ENCODE measurements around the gene MESP2. TPM values are rescaled to one million over a fixed set of nuclear protein-coding genes. Genes with fewer than 3 reads are reported as not detected.

Gene MESP2
- total RNA-seq, 1 donor from 2014 or later = 0.26 TPM

- no peak for TF ChIP-seq CTCF (IDR thresholded peaks at IDR 0.05; ENCODE audit: insufficient read depth, low read length, severe bottlenecking)
- no peak for DNase-seq (ENCODE audit: low read depth)
- Histone ChIP-seq H3K4me3 (ENCODE audit: low read depth, low read length) (no peak overlapping the region), H3K36me3 (ENCODE audit: control insufficient read depth, insufficient read depth, low read length) (no peaks in the 10 kb centered on the region), H3K27me3 (ENCODE audit: control insufficient read depth, insufficient read depth, low read length) (no peaks in the 10 kb centered on the region)
- no peak for FAIRE-seq
Observed at GRCh38 chr15:89822611-89822950, 46.4 kb downstream of the MESP2 start.

- Histone ChIP-seq H3K4me3 (ENCODE audit: low read depth, low read length) (no peak overlapping the region), H3K36me3 (ENCODE audit: control insufficient read depth, insufficient read depth, low read length) (no peaks in the 10 kb centered on the region), H3K27me3 (ENCODE audit: control insufficient read depth, insufficient read depth, low read length) (no peaks in the 10 kb centered on the region)
- FAIRE-seq (no peak), DNase-seq (ENCODE audit: low read depth) (peak; percentile 37)
- no peak for TF ChIP-seq CTCF (IDR thresholded peaks at IDR 0.05; ENCODE audit: insufficient read depth, low read length, severe bottlenecking)
Observed at GRCh38 chr15:89822951-89823711, 47.0 kb downstream of the MESP2 start.

GRCh38 chr15:89823836-89824606 lies 47.9 kb downstream of the MESP2 start:
- DNase-seq (ENCODE audit: low read depth) (no peak), FAIRE-seq (no peak)
- Histone ChIP-seq H3K27me3 (ENCODE audit: control insufficient read depth, insufficient read depth, low read length) (no peaks in the 10 kb centered on the region), H3K36me3 (ENCODE audit: control insufficient read depth, insufficient read depth, low read length) (no peaks in the 10 kb centered on the region), H3K4me3 (ENCODE audit: low read depth, low read length) (no peak overlapping the region)
- TF ChIP-seq CTCF (IDR thresholded peaks at IDR 0.05; ENCODE audit: insufficient read depth, low read length, severe bottlenecking) = no peak

GRCh38 chr15:89824607-89824867 lies 48.4 kb downstream of the MESP2 start:
- no peak overlapping the region for H3K4me3 ChIP-seq (ENCODE audit: low read depth, low read length)
- H3K27me3 ChIP-seq (ENCODE audit: control insufficient read depth, insufficient read depth, low read length) = no peaks in the 10 kb centered on the region
- no peaks in the 10 kb centered on the region for H3K36me3 ChIP-seq (ENCODE audit: control insufficient read depth, insufficient read depth, low read length)
- no peak for TF ChIP-seq CTCF (IDR thresholded peaks at IDR 0.05; ENCODE audit: insufficient read depth, low read length, severe bottlenecking)
- FAIRE-seq (no peak), DNase-seq (ENCODE audit: low read depth) (no peak)

GRCh38 chr15:89825271-89825940 lies 49.3 kb downstream of the MESP2 start:
- Histone ChIP-seq H3K36me3 (ENCODE audit: control insufficient read depth, insufficient read depth, low read length) (no peaks in the 10 kb centered on the region), H3K4me3 (ENCODE audit: low read depth, low read length) (no peak overlapping the region), H3K27me3 (ENCODE audit: control insufficient read depth, insufficient read depth, low read length) (no peaks in the 10 kb centered on the region)
- TF ChIP-seq CTCF (IDR thresholded peaks at IDR 0.05; ENCODE audit: insufficient read depth, low read length, severe bottlenecking) = no peak
- no peak for DNase-seq (ENCODE audit: low read depth)
- no peak for FAIRE-seq

Data from bronchial epithelial cell (primary cell).